HepG2 (cell line): Measurements from ENCODE around the gene PTGES3. TPM values are rescaled to one million over a fixed set of nuclear protein-coding genes. Genes with fewer than 3 reads are reported as not detected.

ENCODE experiments used
- CHD2 ChIP-seq: IDR thresholded peaks from 2 replicates; pipeline ENCODE4 v1.6.1; 2011; ENCODE audit warnings: low read depth, low read length, improper control_type of control experiment
- CSRNP1 ChIP-seq: sonication (generic); formaldehyde crosslinking; IDR thresholded peaks from 2 replicates; pipeline ENCODE4 v1.8.1; 2023; ENCODE audit warnings: mild to moderate bottlenecking, missing genetic modification reagents
- FOXK1 ChIP-seq: sonication (generic); formaldehyde crosslinking; IDR thresholded peaks from 2 replicates; pipeline ENCODE4 v1.4.0; 2020; ENCODE audit warnings: low read depth, missing genetic modification reagents, borderline replicate concordance
- KLF16 ChIP-seq, 2 experiments: sonication (generic) in 1 of 2; formaldehyde crosslinking in 1 of 2; IDR thresholded peaks; 2 replicates each; pipeline versions ENCODE4 v1.6.1 to v1.8.0; 2016 to 2023; ENCODE audit warnings: missing genetic modification reagents in 2 of 2, missing compliant biosample characterization in 1 of 2
- MYNN ChIP-seq: sonication (generic); formaldehyde crosslinking; IDR thresholded peaks from 2 replicates; pipeline ENCODE4 v1.4.0; 2020; ENCODE audit warnings: mild to moderate bottlenecking, low read depth, missing genetic modification reagents
- PAWR ChIP-seq: sonication (generic); formaldehyde crosslinking; IDR thresholded peaks from 2 replicates; pipeline ENCODE4 v1.4.0; 2020; ENCODE audit warnings: missing genetic modification reagents, mild to moderate bottlenecking, borderline replicate concordance
- RFX1 ChIP-seq: fragments of 450-650 bp; IDR thresholded peaks from 2 replicates; pipeline ENCODE4 v1.6.1; 2017
- SALL1 ChIP-seq: sonication (generic); formaldehyde crosslinking; IDR thresholded peaks from 2 replicates; pipeline ENCODE4 v1.8.0; 2022; ENCODE audit warnings: mild to moderate bottlenecking, missing genetic modification reagents
- THAP9 ChIP-seq: sonication (generic); formaldehyde crosslinking; IDR thresholded peaks from 2 replicates; pipeline ENCODE4; 2020; ENCODE audit warnings: missing genetic modification reagents, mild to moderate bottlenecking, borderline replicate concordance
- ZFX ChIP-seq: sonication (generic); formaldehyde crosslinking; IDR thresholded peaks from 2 replicates; pipeline ENCODE4 v1.4.0; 2020; ENCODE audit warnings: mild to moderate bottlenecking, low read depth, missing genetic modification reagents, moderate library complexity
- ZNF335 ChIP-seq: sonication (generic); formaldehyde crosslinking; IDR thresholded peaks from 2 replicates; pipeline ENCODE4 v1.4.0; 2020; ENCODE audit warnings: missing genetic modification reagents
- ZNF614 ChIP-seq: IDR thresholded peaks from 2 replicates; pipeline ENCODE4 v1.6.1; 2018; ENCODE audit warnings: missing biosample characterization, missing genetic modification reagents, inconsistent platforms, borderline replicate concordance
- ZNF713 ChIP-seq: sonication (generic); formaldehyde crosslinking; IDR thresholded peaks from 2 replicates; pipeline ENCODE4 v1.4.0; 2020; ENCODE audit warnings: mild to moderate bottlenecking, missing genetic modification reagents
- ZSCAN30 ChIP-seq: sonication (generic); formaldehyde crosslinking; IDR thresholded peaks from 2 replicates; pipeline ENCODE4 v1.5.0; 2020; ENCODE audit warnings: mild to moderate bottlenecking, missing genetic modification reagents
- polyA plus RNA-seq, 8 experiments: library from polyadenylated mRNA; depleted of rRNA in 3 of 8; stranded (reverse) in 7 of 8; unstranded in 1 of 8; fragments of >200 nt; fragmentation: Illumina TruSeq in 4 of 8; extraction: Trizol in 4 of 8; gene quantifications; 2 replicates each; pipeline versions ENCODE4 v1.2.1 to v1.2.3, GENCODE V29; 2011 to 2016; ENCODE audit warnings: low read depth in 4 of 8, missing spikeins in 1 of 8, mixed read lengths in 1 of 8; ENCODE audit not compliant: insufficient read depth in 1 of 8
- total RNA-seq, 5 experiments: library from RNA; depleted of rRNA; stranded (reverse); fragments of >200 nt; fragmentation: Illumina TruSeq; extraction: Trizol; gene quantifications; 2 replicates each; pipeline ENCODE4 v1.2.3, GENCODE V29; 2016; ENCODE audit warnings: low read depth in 1 of 5
- TF ChIP-seq, protein P1 (sequence below): sonication (generic); formaldehyde crosslinking; IDR thresholded peaks from 2 replicates; pipeline ENCODE4 v1.4.0; 2020; ENCODE audit warnings: missing genetic modification reagents
- TF ChIP-seq, protein P2 (sequence below): sonication (generic); formaldehyde crosslinking; conservative IDR thresholded peaks from 2 replicates; pipeline ENCODE4 v1.4.0; 2020; ENCODE audit warnings: mild to moderate bottlenecking, missing genetic modification reagents, moderate library complexity
- TF ChIP-seq, protein P3 (sequence below): IDR thresholded peaks from 2 replicates; pipeline ENCODE4 v1.6.1; 2016; ENCODE audit warnings: missing genetic modification reagents, missing compliant biosample characterization

Gene PTGES3
- total and polyA plus RNA-seq, 2 of the 13 experiments (the other 11 are each of a cell fraction or from before 2014, with no cell fraction given) = 54.4 to 159 TPM

DNA sequence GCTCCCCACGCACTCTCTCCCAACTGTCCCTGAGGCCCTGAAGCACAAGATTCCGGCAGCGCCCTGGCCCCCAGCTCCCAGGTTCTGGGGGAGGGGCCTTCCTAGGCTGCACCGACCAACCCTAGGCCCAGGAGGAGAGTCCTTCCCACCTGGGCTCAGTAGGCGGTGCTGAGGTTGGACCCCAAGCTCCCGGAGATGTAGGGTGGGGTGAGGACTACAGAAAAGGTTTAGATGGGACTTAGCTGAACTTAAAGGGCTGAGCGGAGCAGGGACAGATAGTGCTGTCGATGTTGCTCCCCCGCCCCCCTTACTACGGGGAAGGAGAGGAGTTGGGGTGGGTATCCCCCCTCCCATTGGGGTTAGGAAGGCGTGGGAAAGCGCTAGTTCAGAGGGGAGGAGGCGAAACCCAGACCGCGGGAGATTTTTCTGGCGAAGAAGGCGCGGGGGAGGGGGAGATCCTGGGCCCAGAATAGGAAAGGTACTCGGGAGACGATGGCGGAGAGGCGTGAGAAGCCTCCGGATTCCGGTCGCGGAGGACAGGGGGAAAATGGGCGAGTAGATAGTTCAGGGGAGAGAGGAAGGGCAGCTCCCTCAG is 53.7 kb downstream of the PTGES3 start (continued):
- TF ChIP-seq, protein P1, sequence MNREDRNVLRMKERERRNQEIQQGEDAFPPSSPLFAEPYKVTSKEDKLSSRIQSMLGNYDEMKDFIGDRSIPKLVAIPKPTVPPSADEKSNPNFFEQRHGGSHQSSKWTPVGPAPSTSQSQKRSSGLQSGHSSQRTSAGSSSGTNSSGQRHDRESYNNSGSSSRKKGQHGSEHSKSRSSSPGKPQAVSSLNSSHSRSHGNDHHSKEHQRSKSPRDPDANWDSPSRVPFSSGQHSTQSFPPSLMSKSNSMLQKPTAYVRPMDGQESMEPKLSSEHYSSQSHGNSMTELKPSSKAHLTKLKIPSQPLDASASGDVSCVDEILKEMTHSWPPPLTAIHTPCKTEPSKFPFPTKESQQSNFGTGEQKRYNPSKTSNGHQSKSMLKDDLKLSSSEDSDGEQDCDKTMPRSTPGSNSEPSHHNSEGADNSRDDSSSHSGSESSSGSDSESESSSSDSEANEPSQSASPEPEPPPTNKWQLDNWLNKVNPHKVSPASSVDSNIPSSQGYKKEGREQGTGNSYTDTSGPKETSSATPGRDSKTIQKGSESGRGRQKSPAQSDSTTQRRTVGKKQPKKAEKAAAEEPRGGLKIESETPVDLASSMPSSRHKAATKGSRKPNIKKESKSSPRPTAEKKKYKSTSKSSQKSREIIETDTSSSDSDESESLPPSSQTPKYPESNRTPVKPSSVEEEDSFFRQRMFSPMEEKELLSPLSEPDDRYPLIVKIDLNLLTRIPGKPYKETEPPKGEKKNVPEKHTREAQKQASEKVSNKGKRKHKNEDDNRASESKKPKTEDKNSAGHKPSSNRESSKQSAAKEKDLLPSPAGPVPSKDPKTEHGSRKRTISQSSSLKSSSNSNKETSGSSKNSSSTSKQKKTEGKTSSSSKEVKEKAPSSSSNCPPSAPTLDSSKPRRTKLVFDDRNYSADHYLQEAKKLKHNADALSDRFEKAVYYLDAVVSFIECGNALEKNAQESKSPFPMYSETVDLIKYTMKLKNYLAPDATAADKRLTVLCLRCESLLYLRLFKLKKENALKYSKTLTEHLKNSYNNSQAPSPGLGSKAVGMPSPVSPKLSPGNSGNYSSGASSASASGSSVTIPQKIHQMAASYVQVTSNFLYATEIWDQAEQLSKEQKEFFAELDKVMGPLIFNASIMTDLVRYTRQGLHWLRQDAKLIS (CRISPR knock-in tag) = no peak
- peak in 1 of 2 experiments; percentile 29; a peak in 1 of 4 replicates for TF ChIP-seq KLF16 (CRISPR knock-in tag; IDR thresholded peaks at IDR 0.05)
- no peak for TF ChIP-seq RFX1
- no peak for TF ChIP-seq CHD2
- no peak for TF ChIP-seq ZNF713 (CRISPR knock-in tag)
- TF ChIP-seq, protein P2, sequence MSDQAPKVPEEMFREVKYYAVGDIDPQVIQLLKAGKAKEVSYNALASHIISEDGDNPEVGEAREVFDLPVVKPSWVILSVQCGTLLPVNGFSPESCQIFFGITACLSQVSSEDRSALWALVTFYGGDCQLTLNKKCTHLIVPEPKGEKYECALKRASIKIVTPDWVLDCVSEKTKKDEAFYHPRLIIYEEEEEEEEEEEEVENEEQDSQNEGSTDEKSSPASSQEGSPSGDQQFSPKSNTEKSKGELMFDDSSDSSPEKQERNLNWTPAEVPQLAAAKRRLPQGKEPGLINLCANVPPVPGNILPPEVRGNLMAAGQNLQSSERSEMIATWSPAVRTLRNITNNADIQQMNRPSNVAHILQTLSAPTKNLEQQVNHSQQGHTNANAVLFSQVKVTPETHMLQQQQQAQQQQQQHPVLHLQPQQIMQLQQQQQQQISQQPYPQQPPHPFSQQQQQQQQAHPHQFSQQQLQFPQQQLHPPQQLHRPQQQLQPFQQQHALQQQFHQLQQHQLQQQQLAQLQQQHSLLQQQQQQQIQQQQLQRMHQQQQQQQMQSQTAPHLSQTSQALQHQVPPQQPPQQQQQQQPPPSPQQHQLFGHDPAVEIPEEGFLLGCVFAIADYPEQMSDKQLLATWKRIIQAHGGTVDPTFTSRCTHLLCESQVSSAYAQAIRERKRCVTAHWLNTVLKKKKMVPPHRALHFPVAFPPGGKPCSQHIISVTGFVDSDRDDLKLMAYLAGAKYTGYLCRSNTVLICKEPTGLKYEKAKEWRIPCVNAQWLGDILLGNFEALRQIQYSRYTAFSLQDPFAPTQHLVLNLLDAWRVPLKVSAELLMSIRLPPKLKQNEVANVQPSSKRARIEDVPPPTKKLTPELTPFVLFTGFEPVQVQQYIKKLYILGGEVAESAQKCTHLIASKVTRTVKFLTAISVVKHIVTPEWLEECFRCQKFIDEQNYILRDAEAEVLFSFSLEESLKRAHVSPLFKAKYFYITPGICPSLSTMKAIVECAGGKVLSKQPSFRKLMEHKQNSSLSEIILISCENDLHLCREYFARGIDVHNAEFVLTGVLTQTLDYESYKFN (CRISPR knock-in tag) = 0 out of 2 replicates have a peak, but pooled peaks have one; percentile 13
- TF ChIP-seq THAP9 = 0 out of 2 replicates have a peak, but pooled peaks have one; percentile 25
- TF ChIP-seq ZNF335 (CRISPR knock-in tag) = peak; percentile 58; the same call in 1 of the 2 replicates
- peak; percentile 57; the same call in 1 of the 2 replicates for TF ChIP-seq CSRNP1 (CRISPR knock-in tag)
- peak; percentile 75; the same call in 1 of the 2 replicates for TF ChIP-seq ZSCAN30 (CRISPR knock-in tag)
- peak; percentile 26; the same call in 1 of the 2 replicates for TF ChIP-seq ZNF614 (CRISPR knock-in tag)
- TF ChIP-seq FOXK1 = no peak
- TF ChIP-seq SALL1 (CRISPR knock-in tag) = peak; percentile 55
- TF ChIP-seq, protein P3, sequence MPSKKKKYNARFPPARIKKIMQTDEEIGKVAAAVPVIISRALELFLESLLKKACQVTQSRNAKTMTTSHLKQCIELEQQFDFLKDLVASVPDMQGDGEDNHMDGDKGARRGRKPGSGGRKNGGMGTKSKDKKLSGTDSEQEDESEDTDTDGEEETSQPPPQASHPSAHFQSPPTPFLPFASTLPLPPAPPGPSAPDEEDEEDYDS (CRISPR knock-in tag) = peak; percentile 81
- no peak for TF ChIP-seq PAWR
- TF ChIP-seq MYNN = no peak
- TF ChIP-seq ZFX (CRISPR knock-in tag) = peak; percentile 37
